GM19324 (cell line): Measurements from ENCODE around the gene TRAPPC1.

Experiments used
- ATAC-seq: cut with Tn5 transposase; IDR thresholded peaks from one replicate; pipeline ENCODE4 v1.9.1; 2021; ENCODE audit warnings: mild to moderate bottlenecking, moderate library complexity; ENCODE audit not compliant: unreplicated experiment, low FRiP score

The TRAPPC1 gene

DNA sequence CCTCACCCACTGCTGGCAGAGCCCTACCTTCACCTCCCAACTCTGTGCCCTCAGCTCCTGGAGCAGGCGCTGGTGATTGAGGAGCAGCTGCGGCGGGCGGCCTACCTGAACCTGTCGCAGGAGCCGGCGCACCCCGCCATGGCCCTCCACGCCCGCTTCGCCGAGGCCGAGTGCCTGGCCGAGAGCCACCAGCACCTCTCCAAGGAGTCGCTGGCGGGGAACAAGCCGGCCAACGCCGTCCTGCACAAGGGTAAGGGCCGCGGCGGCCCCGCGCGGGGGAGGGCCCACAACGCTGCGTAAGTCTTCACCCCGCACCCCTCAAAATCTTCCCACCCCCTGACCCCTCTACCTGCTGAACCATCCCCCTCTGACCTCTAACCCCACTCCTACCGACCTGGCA, 22.7 kb downstream of the TRAPPC1 start:
- ATAC-seq: no peak

DNA sequence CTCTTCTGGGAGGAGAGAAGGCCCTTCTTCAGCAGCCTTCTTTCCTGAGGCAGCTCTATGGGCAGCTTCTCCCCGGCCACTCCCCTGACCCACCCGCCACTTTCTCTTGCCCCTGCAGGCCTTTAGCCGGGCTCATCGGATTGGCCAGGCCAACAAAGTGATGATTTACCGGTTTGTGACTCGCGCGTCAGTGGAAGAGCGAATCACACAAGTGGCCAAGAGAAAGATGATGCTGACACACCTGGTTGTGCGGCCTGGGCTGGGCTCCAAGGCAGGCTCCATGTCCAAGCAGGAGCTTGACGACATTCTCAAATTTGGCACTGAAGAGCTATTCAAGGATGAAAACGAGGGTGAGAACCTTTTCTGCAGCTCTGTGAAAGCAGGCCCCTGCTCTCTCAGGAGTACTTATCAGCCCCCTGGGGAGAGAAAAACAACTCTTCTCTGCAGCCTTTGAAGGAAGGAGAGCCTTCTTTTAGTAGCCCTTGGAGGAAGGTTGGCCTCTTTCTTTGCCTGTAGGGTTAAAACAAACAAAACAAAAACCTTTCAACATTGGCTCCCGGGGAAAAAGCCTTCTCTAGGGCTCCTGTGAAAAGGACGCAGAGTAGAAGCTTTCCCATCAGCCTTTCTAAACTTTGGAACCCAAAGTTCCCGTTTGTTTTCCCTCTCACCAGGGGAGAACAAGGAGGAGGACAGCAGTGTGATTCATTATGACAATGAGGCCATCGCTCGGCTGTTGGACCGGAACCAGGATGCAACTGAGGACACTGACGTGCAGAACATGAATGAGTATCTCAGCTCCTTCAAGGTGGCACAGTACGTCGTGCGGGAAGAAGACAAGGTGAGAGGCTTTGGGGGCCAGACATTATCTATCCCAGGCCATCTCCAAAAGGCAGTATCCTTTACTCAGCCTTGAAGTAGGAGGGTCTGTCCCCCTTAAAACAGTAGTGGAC, 28.3 kb downstream of the TRAPPC1 start:
- ATAC-seq: no peak

DNA sequence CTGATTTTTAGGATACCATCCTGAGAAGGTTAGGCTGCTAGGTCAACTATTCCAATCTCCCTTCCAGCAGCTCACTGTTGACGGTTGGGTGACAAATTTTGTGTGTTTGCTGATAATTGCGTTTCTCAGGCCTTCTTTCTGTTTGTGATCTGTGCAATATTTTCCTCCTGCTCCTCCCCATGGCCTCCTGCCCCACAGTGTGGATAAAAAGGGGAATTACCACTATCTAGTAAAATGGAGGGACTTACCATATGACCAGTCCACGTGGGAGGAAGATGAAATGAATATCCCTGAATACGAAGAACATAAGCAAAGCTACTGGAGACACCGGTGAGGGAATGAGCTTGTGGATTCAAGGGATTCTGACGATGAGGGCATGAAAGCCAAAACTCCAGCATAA, 34.0 kb downstream of the TRAPPC1 start:
- ATAC-seq: no peak

DNA sequence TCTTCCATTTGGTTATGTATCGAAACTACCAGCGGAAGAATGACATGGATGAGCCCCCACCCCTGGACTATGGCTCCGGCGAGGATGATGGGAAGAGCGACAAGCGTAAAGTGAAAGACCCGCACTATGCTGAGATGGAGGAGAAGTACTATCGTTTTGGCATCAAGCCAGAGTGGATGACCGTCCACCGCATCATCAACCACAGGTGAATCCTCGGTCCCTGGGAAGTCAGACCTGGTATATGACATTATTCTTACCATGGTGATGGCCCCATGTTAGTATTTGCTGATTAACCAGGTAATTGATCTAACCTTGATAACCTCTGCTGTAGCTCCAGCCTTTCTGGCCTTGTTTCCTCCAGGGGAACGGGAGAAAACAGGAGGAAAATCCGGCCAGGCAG, 34.7 kb downstream of the TRAPPC1 start:
- ATAC-seq: no peak

DNA sequence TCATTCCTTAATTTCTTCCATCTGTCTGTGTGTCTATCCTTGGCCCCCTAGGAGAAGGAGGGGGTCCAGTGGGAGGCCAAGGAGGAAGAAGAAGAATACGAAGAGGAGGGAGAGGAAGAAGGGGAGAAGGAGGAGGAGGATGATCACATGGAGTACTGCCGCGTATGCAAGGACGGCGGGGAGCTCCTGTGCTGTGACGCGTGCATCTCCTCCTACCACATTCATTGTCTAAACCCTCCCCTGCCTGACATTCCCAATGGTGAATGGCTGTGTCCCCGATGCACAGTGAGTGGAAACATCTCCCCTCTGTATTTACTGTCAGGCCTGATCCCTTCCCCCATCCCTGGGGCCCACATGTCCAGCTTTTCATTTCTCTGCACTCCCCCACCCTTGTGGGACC, 36.9 kb downstream of the TRAPPC1 start:
- no peak for ATAC-seq

DNA sequence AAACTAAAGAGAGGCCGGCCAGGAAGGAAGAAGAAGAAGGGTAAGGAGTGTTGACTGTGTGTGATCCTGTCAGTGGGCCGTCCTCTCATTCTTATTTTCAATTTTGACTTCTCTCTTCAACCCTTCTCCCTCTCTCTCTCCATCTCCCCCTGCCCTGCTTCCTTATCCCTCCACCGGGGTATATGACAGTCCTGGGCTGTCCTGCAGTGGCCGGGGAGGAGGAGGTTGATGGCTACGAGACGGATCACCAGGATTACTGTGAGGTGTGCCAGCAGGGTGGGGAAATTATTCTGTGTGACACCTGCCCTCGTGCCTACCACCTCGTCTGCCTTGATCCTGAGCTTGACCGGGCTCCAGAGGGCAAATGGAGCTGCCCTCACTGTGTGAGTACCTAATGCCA, 37.5 kb downstream of the TRAPPC1 start:
- ATAC-seq: no peak

DNA sequence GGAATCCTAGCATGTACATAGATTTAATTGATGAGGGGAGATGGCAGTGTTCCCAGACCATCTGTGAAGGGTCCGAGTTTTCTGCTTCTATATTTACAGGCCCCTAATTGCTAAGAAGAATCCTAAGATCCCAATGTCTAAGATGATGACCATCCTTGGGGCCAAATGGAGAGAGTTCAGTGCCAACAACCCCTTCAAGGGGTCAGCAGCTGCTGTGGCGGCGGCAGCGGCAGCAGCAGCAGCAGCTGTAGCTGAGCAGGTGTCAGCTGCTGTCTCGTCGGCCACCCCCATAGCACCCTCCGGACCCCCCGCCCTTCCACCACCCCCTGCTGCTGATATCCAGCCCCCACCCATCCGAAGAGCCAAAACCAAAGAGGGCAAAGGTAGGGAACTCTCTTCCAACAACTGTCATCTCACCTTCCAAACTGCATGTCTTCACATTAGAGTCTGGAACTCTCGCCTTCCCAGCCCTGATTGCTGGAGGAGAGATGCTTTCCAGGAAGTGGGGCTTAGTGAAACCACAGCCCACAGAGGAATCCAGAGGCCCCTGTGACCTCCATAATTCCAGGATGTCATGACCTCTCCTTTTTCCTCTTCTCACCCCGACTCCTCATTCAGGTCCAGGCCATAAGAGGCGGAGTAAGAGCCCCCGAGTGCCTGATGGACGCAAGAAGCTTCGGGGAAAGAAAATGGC, 38.4 kb downstream of the TRAPPC1 start:
- no peak for ATAC-seq

DNA sequence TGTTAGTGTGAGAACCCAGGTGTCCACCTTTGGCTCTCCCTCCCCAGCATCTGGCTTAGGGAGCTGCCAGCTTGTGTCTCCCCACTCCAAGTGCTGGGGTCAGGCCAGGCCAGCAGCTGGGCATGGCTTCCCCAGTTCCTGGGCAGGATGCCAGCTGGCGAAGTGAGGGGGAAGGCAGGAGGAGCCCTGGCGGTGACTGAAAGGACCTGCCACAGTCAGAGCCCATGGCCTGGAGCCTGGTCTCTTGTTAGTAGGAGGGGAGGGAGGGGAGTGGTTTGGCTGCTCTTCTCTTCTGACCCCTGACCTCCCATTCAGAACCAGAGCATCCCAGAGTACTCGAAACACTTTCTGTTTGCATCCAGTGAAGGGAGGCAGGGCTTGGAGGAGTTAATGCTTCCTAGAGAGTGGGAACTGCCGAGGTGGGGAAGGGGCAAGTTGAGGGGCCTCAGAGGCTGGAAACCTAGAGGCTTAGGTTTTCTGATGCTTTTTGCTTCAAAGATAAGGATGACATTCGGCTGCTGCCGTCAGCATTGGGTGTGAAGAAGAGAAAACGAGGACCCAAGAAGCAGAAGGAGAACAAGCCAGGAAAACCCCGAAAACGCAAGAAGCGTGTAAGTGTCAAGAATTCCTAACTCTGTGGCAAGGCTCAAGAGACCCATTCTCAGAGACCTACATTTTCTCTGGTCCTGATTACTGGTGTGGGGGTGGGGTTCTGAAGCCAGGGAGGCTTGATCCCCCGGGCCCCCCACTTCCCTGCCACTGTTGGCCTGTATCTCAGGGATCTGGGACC, 42.4 kb downstream of the TRAPPC1 start:
- no peak for ATAC-seq

DNA sequence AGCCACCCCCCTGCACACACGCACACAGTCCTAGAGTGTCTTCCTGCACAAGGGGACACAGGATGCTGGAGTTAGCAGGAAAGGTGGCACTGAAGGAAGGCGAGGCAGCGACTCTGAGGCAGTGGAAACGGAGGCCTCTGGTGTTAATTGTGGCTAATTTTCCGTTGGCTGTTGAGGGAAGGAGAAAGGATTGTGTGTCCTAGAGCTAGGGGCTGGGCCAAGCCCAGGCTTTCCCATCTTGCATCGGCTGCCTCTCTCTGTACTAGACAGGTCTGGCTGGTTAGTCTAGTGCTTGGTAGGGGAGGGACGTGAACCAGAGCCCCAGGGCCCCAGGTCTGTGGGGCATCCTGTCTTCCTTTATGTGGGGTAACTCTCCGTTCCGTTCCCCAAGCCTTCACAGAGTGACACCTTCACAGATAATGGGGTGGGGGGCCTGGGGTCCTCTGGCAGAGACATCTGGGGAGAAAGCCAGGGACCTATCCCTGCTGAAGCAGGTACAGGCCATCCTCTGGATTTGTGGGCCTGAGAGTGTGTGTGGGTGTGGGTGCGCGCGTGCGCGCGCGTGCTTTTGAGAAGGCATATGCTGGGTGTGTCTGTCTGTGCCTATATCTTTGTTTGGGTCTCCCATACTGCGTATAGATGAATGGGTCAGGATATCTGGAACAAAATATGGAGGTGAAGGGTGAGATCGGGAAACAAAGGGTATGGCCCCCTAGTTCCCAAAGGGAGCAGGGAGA, 43.4 kb downstream of the TRAPPC1 start, which contains the start of gene CHD3:
CHD3 (plus strand) TSS at position 606 of the 737 bp plus-strand sequence. CDS start 212 bp downstream, outside the sequence.
- ATAC-seq: no peak

DNA sequence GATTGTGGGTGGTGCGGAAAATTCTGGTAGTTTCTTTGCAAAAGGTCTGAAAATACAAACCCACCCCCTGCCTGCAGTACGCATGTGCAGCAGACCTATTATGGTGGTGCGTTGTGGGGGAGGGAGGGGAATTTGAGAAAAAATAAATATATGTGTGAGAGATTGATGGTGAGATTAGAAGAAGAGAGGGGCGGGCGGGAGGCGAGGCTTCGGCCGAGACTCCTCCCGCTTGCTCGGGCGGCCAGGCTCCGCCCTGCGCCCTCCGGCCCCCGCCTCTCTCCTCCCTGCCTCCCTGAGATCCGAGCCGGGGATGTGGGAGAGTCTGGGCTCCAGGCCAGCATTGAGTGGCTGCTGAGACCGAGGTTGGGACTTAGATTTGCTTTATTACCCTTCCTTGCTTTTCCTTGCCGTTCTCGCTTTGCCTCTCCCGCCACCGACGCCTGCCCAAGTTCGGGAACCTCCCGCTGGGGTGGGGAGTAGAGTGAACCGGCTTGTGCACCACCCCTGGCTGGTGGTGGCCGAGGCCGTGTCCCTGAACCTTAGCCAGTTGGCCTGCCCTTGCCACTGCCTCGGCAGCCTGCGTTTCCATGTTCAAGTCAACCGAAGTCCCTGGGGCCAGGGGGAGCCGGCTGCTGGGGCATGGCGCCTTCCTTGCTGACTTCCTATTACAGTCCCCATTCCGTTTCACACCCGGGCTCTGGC, 44.1 kb downstream of the TRAPPC1 start:
- peak; percentile 59 for ATAC-seq

DNA sequence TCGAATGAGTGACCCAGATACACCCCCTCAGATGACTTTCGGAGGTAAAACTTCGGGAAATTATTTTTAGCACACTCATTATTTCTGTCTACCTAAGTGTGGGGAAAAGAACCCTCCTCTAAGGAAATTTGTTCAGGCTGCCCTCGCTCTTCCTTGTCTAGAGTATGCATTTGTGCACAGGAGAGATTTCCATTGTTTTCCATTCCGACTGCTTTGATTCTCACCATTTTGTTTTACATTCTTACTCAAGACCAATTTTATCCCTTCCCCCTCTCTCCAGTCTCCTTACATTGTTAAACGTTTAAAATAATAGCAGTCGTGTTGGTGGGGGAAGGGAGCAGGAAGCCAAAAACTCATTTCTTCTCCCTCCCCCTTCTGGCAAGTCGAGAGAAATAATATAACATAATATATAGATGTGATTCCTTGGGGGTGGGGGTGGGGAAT, 44.7 kb downstream of the TRAPPC1 start:
- ATAC-seq: no peak

DNA sequence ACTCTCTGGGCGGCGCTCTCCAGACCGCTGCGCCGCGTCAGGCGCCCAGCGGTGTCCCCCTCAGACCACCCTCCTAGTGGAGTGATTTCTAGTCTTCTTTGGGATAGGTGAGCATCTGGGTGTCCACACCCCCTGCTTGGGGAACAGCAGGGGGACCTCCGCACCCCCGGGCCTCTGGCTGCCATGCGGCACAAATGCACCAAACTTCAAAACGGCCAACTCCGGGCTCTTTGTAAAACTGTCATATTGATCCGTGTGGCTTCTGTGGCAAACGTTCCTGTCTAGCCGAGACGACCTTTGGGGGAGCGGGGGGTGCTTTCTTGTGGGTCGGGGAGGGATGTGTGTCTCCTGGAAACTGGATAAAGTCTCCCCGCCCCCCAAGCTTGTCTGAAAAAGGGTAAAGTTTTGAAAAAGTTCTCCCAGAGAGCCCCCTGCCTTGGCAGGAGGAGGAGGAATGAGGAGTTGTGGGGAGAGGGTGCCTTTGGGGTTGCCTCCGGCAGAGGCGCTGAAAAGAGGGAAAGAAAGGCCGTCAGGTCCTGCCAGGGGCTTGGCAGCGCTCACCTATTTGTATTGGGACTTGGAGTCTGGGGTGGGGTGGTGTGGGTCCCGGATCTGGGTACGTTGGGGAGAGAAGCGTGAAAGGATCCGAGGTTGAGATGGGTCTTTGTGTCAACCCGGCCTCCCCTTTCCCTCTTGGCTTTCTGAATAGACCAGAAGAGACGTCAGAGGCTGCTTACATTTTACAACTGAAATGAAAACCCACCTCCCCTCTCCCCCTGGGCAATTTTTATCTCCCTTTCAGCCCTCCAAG, 45.3 kb downstream of the TRAPPC1 start:
- ATAC-seq: no peak

DNA sequence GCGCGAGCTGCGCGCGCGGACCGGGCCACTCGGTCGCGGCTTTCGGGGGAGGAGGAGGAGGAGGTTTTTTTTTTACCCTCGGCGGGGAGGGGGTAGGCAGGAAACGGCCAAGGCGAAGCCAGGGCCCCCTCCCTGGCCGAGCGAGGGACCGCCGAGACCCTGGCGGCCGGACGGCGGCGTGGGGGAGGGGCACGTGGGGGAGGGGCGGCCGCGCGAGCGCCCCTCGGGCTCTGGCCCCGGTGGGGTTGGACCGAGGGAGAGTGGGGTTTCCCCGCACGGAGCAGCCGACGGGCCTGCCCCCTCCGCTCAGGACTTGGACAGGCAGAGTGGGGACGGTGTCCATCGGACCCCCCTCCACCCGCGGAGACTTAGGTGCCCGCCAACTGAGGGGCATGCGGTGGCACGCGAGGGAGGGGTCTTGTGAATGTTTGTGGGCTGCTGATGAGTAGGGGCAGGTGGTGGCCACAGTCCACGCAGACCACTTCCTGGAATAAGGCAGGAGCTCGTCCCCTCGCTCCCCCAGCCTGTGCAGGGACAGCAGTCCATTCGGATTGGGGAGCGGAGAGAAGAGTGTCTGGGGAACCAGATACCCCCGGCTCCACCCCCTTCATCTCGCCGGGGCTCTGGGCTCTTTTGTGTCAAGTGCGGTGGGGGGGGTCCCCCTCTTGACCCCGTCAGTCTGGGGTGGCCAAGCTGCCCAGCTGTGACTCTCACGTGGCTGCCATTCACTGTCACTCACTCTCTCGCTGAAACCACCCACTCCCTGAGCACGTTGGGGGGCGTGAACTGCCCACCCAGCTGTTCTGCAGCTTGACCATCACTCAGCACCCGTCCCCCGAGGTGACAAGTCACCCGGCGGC, 46.1 kb downstream of the TRAPPC1 start:
- no peak for ATAC-seq

DNA sequence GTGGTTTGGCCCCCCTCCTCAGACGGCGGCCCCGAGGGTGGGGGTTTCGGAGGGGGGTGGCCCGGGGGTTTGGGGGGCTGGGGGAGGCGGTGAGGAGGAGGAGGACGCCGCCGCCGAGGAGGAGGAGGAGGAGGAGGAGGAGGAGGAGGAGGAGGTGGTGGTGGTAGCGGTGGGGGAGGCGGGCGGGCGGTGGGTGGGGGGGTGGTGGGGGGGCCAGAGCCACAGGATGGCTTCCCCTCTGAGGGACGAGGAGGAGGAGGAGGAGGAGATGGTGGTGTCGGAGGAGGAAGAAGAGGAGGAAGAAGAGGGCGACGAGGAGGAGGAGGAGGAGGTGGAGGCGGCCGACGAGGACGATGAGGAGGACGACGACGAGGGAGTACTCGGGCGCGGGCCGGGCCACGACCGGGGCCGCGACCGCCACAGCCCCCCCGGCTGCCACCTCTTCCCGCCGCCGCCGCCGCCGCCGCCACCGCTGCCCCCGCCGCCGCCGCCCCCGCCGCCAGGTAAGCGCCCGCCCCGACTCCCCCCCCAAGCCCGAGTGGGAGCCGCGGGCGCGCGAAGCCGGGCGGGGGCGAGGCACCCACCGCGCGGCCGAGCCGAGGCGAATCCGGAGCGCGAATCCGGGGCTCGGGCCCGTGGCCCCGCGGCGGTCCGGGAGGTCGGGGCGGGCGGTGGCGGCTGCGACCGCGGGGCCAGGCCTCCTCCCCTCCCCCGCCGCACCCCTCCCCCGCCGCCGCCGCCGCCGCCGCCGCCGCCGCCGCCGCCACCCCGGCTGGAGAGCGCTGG, 47.0 kb downstream of the TRAPPC1 start:
- ATAC-seq: no peak

DNA sequence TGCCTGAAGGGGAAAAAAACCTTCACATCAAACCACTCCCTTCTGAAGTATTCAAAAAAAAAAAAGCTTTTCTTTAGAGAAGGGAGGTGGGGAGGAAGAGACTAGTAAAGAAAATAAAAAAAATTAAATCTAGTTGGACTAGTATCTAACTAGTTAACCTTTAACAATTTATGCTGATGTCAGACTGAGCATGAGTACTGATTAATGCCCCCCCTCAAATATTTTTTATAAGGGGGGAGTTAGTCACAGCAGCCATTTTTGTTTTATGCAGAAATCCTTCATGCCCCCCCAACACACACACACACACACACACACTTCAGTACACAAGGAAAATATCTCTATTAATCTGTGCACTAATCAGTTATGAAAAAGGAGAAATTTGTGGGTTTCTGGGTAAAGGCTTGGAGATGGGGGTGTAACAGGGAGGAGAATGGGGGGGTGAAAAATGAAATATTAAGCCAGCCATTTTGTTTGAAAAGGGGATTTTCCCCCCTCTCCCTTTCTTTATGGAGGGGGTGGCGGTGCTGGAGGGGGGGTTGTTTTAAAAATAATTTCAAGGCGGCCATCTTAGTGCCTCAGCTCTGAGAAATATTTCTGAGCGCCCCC, 47.9 kb downstream of the TRAPPC1 start:
- ATAC-seq: no peak

DNA sequence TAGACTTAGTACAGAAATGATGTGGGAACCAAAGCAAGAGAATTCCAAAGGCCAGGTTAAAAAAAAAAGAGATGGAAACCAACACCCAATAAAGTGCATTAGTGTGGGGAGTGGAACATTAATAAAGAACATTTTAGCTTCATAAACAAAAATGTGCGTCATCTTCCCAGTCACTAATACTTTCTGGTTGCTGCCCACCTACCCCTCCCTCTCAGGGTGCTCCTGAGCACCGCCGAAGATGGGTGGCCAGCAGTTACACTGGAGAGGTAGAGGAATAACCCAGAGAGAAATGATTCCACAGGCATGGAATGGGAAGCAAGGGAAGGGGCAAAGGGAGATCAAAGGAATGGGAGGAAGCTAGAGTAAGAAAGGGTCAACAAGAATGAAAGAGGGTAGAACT, 49.1 kb downstream of the TRAPPC1 start:
- ATAC-seq: no peak

DNA sequence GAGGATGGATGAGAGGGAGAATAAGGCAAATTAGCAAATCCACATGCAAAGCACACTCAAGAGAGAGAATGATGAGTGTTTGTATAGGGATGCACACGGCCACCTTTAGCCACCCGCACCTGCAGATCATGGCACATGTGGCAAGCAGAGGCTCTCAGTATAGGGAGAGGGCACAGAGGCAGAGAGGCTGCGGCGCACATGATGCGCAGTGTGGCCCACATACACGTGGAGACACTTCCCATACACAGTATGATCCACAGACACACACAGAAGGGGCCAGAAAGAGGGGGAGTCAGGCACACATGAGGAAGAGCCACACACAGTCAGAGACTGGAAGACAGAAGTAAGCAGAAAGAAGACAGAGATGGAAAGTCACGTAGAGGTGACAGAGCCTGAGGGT, 49.7 kb downstream of the TRAPPC1 start:
- no peak for ATAC-seq
